Stimulated activated CD8-positive, alpha-beta memory T cell treated with anti-CD3 and anti-CD28 coated beads, Interleukin-12 subunit alpha, Interleukin-12 subunit beta, amount 100 ng/mL, for 24 hours (primary cell): Measurements from ENCODE around the gene PTPRT.

Experiments
- DNase-seq: peaks from one replicate; pipeline ENCODE4 v3.0.0-alpha.2; 2020; ENCODE audit errors: extremely low read depth

Gene PTPRT

GRCh38 chr20:43022568-43022967 lies 167.1 kb downstream of the PTPRT start:
- no peak for DNase-seq

- no peak for DNase-seq
Observed at GRCh38 chr20:43022081-43022480, 167.6 kb downstream of the PTPRT start.

- DNase-seq = no peak
Observed at GRCh38 chr20:43017241-43018030, 172.3 kb downstream of the PTPRT start.

- no peak for DNase-seq
Observed at GRCh38 chr20:43016257-43016656, 173.4 kb downstream of the PTPRT start.

- DNase-seq = no peak
Observed at GRCh38 chr20:43015566-43015965, 174.1 kb downstream of the PTPRT start.

- DNase-seq = no peak
Observed at GRCh38 chr20:43014206-43014605, 175.5 kb downstream of the PTPRT start.

- no peak for DNase-seq
Observed at GRCh38 chr20:43011491-43011890, 178.2 kb downstream of the PTPRT start.

- no peak for DNase-seq
Observed at GRCh38 chr20:43009532-43009931, 180.2 kb downstream of the PTPRT start.

- DNase-seq = no peak
Observed at GRCh38 chr20:43007525-43007924, 182.2 kb downstream of the PTPRT start.

- DNase-seq = no peak
Observed at GRCh38 chr20:43006651-43007375, 182.9 kb downstream of the PTPRT start.

- no peak for DNase-seq
Observed at GRCh38 chr20:43003318-43003944, 186.3 kb downstream of the PTPRT start.

- DNase-seq = no peak
Observed at GRCh38 chr20:42996141-42996540, 193.6 kb downstream of the PTPRT start.

- DNase-seq = no peak
Observed at GRCh38 chr20:42988319-42988718, 201.4 kb downstream of the PTPRT start.

GRCh38 chr20:42987376-42988114 lies 202.2 kb downstream of the PTPRT start:
- DNase-seq = no peak

- no peak for DNase-seq
Observed at GRCh38 chr20:42986143-42986773, 203.4 kb downstream of the PTPRT start.

- no peak for DNase-seq
Observed at GRCh38 chr20:42985628-42986027, 204.1 kb downstream of the PTPRT start.

- no peak for DNase-seq
Observed at GRCh38 chr20:42982218-42982617, 207.5 kb downstream of the PTPRT start.

GRCh38 chr20:42981253-42981652 lies 208.5 kb downstream of the PTPRT start:
- no peak for DNase-seq

GRCh38 chr20:42979720-42980119 lies 210.0 kb downstream of the PTPRT start:
- DNase-seq = no peak

- no peak for DNase-seq
Observed at GRCh38 chr20:42978184-42978974, 211.3 kb downstream of the PTPRT start.

- no peak for DNase-seq
Observed at GRCh38 chr20:42975974-42976373, 213.7 kb downstream of the PTPRT start.
